ENCODE results near the gene TBC1D22A. TPM values are rescaled to one million over a fixed set of nuclear protein-coding genes. Genes with fewer than 3 reads are reported as not detected.

TBC1D22A gene
- total and polyA plus RNA-seq, 2 donors (not counting 3 experiments of a cell fraction or from before 2014, with no cell fraction given), result 26.1 to 32.4 TPM

DNA sequence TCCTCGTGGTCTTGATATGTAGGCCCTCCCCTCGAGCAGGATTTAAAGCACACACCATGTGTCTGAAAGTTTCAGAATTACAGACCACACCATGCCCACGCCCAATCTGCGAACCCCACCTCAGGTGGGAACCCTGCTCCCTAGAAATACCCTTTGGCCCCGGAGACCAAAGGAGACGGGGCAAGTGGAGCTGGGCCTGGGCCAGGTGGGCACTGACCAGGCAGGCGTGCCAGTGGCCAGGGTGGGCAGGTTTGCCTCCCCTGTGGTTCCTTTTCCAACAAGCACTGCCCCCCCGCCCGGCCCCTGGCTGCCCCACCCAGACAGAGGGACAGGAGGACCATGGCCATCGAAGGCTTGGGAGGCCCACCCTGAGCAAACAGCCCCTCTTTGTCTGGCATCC is 400.4 kb downstream of the TBC1D22A start:
- H3K79me2 ChIP-seq (ENCODE audit: control insufficient read depth, insufficient read depth, low read length), result no peaks in the 10 kb centered on the region
- H3K9me1 ChIP-seq (replicated peaks; ENCODE audit: control insufficient read depth, extremely low read depth, insufficient read depth, low read length), result no peaks in the 10 kb centered on the region
- BruUV-seq (replicated peaks), result no TSS peak
- H3K27ac ChIP-seq (ENCODE audit: insufficient read depth, low read depth, low read length), result no peak overlapping the region
- no peaks in the 10 kb centered on the region for H3K36me3 ChIP-seq (ENCODE audit: control insufficient read depth in 2 of 2, extremely low read depth in 1 of 2, insufficient read depth in 2 of 2, low read length in 2 of 2)
- no peak overlapping the region for H3K4me2 ChIP-seq (ENCODE audit: insufficient read depth, low read length)
- dilution Hi-C loops (cut with MboI; ENCODE audit: extremely low pct_ligation_motif_present, low sequenced_read_pairs) (no loop called here), intact Hi-C loops (cut with micrococcal nuclease) (loop anchor here (1.0 kb wide), 1 partner anchor 27 kb away; no protein-coding TSS in a partner anchor)
- no peak for TF ChIP-seq MYC (IDR thresholded peaks at IDR 0.05; ENCODE audit: low read depth, low read length)
- TF ChIP-seq POLR2AphosphoS5 (IDR thresholded peaks at IDR 0.05; ENCODE audit: insufficient read depth, low read depth, low read length), result no peak
- no peak for TF ChIP-seq POLR2A (IDR thresholded peaks at IDR 0.05; ENCODE audit: low read depth, low read length)
- no peak for TF ChIP-seq GATA2 (IDR thresholded peaks at IDR 0.05; ENCODE audit: insufficient read depth, insufficient read length, low read depth, low read length)
- TF ChIP-seq, protein P1, sequence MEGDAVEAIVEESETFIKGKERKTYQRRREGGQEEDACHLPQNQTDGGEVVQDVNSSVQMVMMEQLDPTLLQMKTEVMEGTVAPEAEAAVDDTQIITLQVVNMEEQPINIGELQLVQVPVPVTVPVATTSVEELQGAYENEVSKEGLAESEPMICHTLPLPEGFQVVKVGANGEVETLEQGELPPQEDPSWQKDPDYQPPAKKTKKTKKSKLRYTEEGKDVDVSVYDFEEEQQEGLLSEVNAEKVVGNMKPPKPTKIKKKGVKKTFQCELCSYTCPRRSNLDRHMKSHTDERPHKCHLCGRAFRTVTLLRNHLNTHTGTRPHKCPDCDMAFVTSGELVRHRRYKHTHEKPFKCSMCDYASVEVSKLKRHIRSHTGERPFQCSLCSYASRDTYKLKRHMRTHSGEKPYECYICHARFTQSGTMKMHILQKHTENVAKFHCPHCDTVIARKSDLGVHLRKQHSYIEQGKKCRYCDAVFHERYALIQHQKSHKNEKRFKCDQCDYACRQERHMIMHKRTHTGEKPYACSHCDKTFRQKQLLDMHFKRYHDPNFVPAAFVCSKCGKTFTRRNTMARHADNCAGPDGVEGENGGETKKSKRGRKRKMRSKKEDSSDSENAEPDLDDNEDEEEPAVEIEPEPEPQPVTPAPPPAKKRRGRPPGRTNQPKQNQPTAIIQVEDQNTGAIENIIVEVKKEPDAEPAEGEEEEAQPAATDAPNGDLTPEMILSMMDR (IDR thresholded peaks at IDR 0.05; ENCODE audit: extremely low read depth in 1 of 2, insufficient read depth in 1 of 2, low read depth in 1 of 2, low read length in 2 of 2), result no peak
- no peak for TF ChIP-seq EZH2 (IDR thresholded peaks at IDR 0.05; ENCODE audit: borderline replicate concordance, low read depth, low read length, severe bottlenecking)
- no peak for TF ChIP-seq FOS (IDR thresholded peaks at IDR 0.05; ENCODE audit: borderline replicate concordance, insufficient read depth, low read length)
- TF ChIP-seq, protein P2, sequence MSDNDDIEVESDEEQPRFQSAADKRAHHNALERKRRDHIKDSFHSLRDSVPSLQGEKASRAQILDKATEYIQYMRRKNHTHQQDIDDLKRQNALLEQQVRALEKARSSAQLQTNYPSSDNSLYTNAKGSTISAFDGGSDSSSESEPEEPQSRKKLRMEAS (IDR thresholded peaks at IDR 0.05; ENCODE audit: insufficient read depth, insufficient read length), result no peak
- no peak for TF ChIP-seq JUN (IDR thresholded peaks at IDR 0.05; ENCODE audit: borderline replicate concordance, insufficient read depth, insufficient read length, low read depth)
- no peak overlapping the region for H2AFZ ChIP-seq (ENCODE audit: low read depth, low read length)
- DNase-seq (ENCODE audit: low read depth, low spot score), result no peak
- H3K9me3 ChIP-seq (replicated peaks; ENCODE audit: control insufficient read depth, insufficient read depth, low read length), result no peaks in the 10 kb centered on the region
- no peaks in the 10 kb centered on the region for H4K20me1 ChIP-seq (replicated peaks; ENCODE audit: control insufficient read depth, extremely low read depth, insufficient read depth, low read length)
- POLR2A ChIA-PET, result no interaction called here
- no peaks in the 10 kb centered on the region for H3K27me3 ChIP-seq (ENCODE audit: control insufficient read depth in 2 of 2, insufficient read depth in 2 of 2, low read length in 2 of 2)
- peaks cover 16% of the 10 kb centered on the region for H3K4me1 ChIP-seq (ENCODE audit: control insufficient read depth, extremely low read depth, insufficient read depth, low read length)
- CTCF ChIA-PET, result no interaction called here
- H3K9ac ChIP-seq (replicated peaks; ENCODE audit: extremely low read depth, insufficient read depth, low read length), result no peak overlapping the region
- no peak overlapping the region for H3K4me3 ChIP-seq (replicated peaks in 1 of 3; ENCODE audit: insufficient read depth in 1 of 3, low read depth in 1 of 3, low read length in 3 of 3)
- no peak for FAIRE-seq
